ENCODE measurements around the gene CDH23.

Gene CDH23

DNA sequence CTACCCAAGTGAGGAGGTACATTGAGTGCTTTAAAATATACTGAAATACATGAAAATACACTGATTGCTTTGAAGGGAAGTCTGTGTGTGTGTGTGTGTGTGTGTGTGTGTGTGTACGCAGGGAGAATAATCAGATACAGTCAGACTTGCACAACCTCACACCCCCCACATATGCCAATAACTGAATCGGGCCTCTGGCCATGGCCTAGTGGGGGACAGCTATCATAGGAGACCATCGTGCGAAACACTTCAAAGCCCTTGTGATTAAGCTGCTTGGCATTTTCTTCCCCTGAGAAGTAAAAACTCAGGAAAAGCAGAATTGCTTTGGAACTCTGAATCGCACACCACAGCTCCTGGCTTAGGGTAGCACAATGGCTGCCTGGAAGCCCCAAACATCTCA is 187.7 kb downstream of the CDH23 start:
- peak; percentile 89 for DNase-seq (ENCODE audit: low read depth)
- TF ChIP-seq, protein P1, sequence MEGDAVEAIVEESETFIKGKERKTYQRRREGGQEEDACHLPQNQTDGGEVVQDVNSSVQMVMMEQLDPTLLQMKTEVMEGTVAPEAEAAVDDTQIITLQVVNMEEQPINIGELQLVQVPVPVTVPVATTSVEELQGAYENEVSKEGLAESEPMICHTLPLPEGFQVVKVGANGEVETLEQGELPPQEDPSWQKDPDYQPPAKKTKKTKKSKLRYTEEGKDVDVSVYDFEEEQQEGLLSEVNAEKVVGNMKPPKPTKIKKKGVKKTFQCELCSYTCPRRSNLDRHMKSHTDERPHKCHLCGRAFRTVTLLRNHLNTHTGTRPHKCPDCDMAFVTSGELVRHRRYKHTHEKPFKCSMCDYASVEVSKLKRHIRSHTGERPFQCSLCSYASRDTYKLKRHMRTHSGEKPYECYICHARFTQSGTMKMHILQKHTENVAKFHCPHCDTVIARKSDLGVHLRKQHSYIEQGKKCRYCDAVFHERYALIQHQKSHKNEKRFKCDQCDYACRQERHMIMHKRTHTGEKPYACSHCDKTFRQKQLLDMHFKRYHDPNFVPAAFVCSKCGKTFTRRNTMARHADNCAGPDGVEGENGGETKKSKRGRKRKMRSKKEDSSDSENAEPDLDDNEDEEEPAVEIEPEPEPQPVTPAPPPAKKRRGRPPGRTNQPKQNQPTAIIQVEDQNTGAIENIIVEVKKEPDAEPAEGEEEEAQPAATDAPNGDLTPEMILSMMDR (conservative IDR thresholded peaks at IDR 0.05; ENCODE audit: low read depth, low read length) = no peak
- no peak overlapping the region for H3K4me3 ChIP-seq (ENCODE audit: low read depth, low read length)

DNA sequence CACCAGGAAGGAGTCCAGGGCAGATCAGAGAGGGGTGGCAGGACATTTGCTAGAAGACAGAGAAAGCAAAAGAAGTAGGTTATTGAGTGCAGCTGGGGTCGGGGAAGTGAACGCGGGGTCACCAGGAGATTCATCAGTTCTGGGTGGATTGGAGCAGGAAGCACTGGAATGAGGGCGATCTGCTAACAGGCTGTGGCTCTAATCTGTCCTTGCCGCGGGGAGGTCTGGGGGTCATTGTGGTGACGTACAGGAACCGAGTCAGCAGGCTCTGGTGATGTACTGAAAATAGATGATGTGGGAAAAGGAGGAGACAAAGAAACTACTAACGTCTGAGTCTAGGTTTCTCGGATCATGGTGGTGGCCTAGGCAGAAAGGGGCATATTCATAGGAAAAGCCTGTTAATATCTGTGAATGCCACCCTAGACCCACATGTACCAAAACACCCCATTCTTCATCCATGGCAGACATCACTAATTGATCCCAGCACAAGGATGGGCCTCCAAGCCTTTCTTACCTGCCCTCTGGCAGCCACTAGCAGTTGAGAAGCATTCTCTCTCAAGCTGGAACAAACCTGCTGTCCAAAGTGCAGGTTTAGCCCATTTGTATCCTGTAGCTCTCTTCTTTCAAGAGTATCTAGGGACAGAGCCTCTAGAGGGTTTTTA is 188.3 kb downstream of the CDH23 start:
- peak; percentile 95 for DNase-seq (ENCODE audit: low read depth)
- no peak overlapping the region for H3K4me3 ChIP-seq (ENCODE audit: low read depth, low read length)
- TF ChIP-seq, protein P1 (conservative IDR thresholded peaks at IDR 0.05; ENCODE audit: low read depth, low read length) = no peak

DNA sequence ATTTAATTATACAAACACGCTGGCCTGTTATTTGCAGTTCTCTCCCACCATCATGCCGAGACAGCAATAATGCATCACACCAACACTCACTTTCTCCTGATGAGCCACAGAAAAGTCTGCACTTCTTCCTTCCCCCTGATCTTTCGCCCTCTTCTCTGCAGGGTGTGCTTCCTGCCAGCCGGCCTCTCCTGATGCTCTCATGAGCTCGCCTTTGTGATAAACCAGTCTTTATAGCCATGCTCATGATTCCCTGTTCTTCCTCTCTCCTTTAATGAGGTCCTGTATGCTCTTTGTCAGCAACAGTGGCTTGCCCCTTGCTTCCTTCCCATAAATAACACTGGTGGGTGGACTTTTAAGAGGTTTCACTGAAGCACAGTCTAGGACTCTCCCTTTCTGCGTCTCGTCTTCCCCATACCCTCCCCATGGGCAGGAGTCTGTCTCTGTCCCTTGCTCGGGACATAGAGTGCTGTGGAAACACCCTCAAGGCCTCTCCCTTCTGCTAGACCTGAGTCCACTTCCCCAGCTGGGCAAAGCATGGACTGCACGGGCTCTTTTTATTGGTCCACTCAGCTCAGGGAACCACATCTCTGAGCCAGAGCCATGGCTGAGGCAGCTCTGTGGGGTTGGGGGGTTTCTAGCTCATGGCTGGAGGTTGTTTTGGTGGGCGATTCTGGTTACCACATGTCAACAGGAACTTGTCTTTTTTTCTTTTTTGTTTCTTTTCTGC is 189.0 kb downstream of the CDH23 start:
- peak; percentile 91 for DNase-seq (ENCODE audit: low read depth)
- TF ChIP-seq, protein P1 (conservative IDR thresholded peaks at IDR 0.05; ENCODE audit: low read depth, low read length) = no peak
- H3K4me3 ChIP-seq (ENCODE audit: low read depth, low read length) = no peak overlapping the region

DNA sequence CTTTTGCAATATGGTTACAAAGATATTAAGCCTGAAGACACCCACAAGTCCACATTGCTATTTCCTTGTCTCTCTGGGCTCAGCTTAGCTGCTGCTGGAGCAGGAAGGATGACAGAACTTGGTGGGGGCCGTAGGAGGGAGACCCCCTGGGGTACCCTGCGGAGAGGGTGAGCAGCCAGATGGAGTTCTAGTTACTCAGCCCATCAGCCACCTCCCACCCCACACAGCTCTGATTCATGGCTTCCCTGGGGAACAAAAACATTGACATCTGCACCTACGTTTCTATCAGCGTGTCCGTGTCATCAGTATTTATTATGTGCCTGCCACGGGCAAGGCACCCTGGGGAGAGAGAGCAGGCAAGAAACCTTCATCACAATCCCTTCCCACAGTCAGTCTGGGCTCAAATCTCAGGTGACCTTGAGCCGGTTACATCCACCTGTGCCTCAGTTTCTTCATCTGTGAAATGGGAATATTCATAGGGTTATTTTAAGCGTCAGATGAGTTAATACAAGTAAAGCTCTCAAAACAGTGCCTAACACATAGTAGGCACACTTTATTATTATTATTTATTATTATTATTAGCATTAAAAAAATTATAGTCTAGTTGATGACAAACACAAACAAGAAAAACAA is 191.3 kb downstream of the CDH23 start:
- peak; percentile 97 for DNase-seq (ENCODE audit: low read depth)
- TF ChIP-seq, protein P1 (conservative IDR thresholded peaks at IDR 0.05; ENCODE audit: low read depth, low read length) = no peak
- H3K4me3 ChIP-seq (ENCODE audit: low read depth, low read length) = no peak overlapping the region

DNA sequence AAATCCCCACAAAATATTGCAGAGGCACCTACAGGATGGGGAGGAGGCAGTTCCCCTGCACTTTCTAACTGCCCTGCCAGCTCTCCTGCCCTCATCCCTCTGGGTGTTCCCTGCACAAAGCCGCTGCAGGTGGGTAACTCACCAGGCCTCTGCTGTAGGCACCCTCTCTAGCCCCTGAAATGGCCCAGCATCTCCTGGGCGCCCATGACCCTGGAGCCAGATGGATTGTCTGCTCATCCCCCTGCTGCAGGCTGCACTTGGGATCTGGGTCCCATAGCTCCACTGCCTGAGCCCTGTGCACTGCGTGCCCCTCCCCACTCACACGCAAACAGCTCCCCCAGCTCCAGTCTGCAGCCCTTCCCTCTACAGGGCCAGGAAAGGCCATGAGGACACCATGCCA is 192.0 kb downstream of the CDH23 start:
- TF ChIP-seq, protein P1 (conservative IDR thresholded peaks at IDR 0.05; ENCODE audit: low read depth, low read length) = no peak
- no peak overlapping the region for H3K4me3 ChIP-seq (ENCODE audit: low read depth, low read length)
- DNase-seq (ENCODE audit: low read depth) = no peak

DNA sequence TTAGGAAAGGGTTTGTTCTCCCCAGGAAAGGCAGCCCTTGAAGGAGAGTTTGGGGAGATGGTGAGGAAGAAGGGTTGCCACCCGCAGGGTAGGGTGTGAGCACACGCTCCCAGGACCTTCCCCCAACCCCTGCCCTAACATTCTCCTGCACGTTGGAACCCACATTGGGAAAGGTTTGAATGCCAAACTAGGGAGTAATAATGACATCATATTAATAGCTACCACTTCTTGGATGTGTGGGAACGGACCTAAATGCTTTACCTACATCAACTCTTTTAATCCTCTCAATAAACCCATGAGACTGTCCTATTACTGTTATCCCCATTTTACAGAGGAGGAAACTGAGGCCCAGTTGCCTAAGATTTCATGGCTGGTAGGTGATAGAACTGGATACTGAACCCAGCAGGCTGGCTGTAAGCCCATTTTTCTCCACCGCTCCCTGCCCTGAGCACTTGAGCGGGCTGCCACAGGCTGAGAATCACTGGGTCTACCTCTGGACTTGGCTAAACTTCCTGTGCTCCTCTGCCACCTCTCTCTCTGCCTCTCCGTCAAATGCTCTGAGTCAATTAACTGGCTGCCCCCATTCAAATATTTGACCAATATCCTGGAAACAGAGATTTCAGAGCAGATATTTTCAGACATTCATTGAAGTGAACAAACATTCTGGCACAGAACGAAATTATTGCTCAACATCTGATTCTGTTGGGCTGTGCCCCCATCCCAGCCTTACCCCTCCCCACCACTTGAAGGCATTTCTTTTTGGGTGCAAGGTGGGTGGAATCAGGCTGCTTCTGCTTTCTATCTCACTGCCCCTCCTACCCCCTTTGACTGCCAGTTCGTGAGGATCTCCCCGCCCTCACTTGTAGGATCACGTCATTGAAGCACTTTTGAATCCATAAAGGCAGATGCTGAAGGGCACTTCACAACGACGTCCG is 193.2 kb downstream of the CDH23 start:
- TF ChIP-seq, protein P1 (conservative IDR thresholded peaks at IDR 0.05; ENCODE audit: low read depth, low read length) = no peak
- no peak overlapping the region for H3K4me3 ChIP-seq (ENCODE audit: low read depth, low read length)
- DNase-seq (ENCODE audit: low read depth) = peak; percentile 52

Measured in choroid plexus epithelial cell (primary cell).